Hematopoietic multipotent progenitor cell (in vitro differentiated cells): ENCODE results near the gene DSC1. TPM values are rescaled to one million over a fixed set of nuclear protein-coding genes. Genes with fewer than 3 reads are reported as not detected.

Experiments
- DNase-seq, 3 donors: peaks; one replicate each; pipeline ENCODE4 v3.0.0-alpha.2; 2011 to 2015; ENCODE audit warnings: low read depth in 2 of 3, low spot score in 2 of 3
- total RNA-seq: library from RNA; depleted of rRNA; stranded (reverse); fragments of >200 nt; gene quantifications from one replicate; pipeline ENCODE4 v1.2.3, GENCODE V29; 2012

The DSC1 gene
- total RNA-seq, 1 donor = not detected

DNA sequence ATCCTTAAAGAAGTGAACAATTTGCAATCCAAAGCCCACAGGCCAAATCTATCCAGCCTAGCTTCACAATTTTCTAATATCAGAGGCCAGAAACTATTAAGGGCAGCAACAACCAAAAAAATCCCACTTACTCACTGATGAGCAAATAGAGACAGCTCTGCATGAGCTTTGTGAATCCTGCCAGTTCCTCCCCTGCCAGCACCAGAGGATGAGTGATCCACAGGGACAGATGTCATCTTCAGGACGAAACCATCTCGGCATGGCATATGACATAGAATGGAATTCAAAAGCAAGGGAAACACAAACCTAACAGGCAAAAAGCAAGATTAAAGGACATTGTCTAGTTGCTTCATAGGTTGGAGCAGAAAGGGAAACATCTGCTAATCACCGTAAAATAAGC, 58.2 kb downstream of the DSC1 start:
- no peak for DNase-seq

GRCh38 chr18:31103423-31103822, 59.2 kb downstream of the DSC1 start:
- DNase-seq = no peak

DNA sequence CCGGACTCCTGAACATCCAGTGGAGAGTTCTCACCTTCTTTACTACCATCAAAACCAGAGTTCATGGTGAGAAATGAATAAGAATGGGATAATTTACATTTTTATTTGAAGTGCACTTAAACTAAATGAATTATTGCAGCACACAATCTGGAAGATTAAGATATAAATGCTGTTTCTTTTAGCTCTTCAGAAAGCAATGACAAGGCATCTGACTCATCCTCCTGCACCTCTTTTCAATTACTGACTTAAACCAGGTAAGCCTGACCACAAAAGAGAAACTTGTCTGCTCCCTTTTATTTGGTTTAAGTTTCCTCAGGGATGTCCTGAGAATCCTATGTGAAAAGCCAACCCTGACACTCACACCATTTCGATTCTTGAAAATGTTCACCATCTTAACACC, 59.7 kb downstream of the DSC1 start:
- no peak for DNase-seq

- DNase-seq = peak in 1 of 3 donors; percentile 8
Observed at GRCh38 chr18:31102025-31102684, 60.5 kb downstream of the DSC1 start, which contains the start of gene DSC2. DSC2 (minus strand) TSS chr18:31102421; CDS start chr18:31101971, 450 bp downstream.

GRCh38 chr18:31101183-31102024, 61.3 kb downstream of the DSC1 start:
- peak in 1 of 3 donors; percentile 32 for DNase-seq

DNA sequence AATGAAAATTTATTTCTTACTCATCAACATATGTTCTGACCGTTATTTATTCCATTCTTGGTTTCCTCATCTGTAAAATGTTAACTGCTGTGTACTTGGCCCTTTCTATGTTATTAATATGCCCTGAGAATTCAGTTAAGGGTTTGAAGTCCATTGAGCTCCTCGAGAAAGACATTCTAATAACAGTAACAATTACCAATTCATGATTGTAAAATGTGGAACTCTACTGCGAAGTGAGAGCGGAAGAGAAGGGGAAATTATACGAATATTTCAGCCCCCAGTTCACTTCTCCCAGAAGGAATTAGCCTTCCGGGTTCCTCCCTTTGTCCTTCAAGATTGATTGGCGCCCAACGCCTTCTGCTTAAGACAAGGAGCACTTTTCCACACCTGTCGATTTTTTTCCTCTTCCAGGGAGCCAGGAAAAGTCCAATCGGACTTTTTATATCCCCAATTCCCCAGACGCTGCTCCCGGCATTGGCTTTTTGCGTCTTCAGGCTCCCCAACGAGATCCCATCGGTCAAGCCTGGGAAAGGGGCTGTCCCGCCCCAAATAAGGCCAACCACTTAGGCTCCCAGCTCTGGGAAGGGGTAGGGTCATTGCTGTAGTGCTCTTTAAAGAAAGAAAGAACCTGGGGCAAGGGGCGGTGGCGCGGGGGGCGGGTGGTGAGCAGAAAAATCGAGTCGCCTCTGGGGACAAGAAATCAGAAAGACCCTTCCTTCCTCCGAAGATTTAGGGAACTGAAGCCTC, 62.0 kb downstream of the DSC1 start:
- DNase-seq = no peak

GRCh38 chr18:31099450-31100230, 63.0 kb downstream of the DSC1 start:
- no peak for DNase-seq

DNA sequence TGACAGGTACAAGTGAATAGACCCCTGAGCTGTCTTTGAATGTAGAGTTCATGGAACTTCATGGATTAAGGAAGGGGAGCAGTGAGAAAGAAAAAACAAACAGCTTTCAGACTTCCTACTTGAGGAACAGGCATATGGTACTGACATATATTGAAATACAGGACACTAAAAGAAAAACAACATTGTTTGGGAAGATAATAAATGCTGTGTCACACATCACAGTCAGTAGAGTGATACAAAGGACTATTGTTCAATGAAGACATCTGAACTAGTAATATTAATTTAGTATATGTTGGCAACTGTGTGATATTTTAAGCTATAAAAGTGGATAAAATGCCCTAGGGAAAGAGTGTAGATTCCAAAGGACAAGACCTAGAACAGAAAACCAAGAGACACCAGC, 63.8 kb downstream of the DSC1 start:
- DNase-seq = no peak

DNA sequence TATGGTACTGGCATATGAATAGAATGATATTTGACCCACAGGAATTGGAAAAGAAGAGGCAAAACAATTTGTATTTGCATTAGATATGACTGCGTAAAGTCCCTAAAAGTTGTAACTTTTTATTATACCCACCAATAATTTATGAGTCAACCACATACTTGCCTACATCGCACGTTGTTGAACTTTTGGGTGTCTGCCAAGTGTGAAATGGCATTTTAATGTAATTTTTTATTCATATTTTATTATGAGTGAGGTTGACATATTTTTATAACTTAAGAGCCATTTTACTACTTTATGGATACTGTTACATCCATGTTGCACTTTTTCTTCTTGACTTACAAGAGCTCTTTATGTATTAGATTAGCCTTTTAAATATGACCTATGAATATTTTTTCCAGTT, 65.0 kb downstream of the DSC1 start:
- no peak for DNase-seq

DNA sequence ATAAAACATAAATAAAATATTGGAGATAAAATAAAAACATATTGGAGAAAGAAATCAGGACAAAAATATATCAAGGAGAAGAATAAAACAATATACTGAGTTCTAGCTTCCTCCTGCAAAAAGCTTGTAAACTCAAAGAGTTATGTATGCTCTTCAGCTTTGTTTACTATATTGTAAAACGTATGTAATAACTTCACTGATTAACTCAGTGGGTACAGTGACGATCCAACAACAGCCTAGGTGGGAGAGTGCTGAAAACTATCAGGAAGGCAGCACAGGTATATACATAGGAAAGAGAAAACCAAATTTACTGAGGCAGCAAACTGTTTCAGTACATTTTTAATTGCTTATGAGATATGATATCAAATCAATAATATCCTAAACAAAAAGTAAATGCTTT, 68.8 kb downstream of the DSC1 start:
- DNase-seq = no peak

DNA sequence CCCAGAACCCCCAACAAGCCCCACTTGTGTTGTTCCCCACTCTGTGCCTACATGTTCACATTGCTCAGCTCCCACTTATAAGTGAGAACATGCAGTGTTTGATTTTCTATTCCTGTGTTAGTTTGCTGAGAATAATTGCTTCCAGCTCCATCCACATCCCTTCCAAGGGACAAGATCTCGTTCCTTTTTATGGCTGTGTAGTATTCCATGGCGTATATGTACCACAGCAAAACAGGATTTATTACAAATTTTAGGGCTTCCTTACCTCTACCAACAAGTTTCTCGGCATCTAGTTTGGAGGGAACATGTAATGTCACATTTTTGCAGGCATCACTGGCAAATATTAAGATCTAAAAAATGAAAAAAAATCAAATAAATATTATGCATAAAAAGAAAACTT, 69.4 kb downstream of the DSC1 start:
- DNase-seq = no peak

GRCh38 chr18:31091350-31091749, 71.3 kb downstream of the DSC1 start:
- DNase-seq = no peak

DNA sequence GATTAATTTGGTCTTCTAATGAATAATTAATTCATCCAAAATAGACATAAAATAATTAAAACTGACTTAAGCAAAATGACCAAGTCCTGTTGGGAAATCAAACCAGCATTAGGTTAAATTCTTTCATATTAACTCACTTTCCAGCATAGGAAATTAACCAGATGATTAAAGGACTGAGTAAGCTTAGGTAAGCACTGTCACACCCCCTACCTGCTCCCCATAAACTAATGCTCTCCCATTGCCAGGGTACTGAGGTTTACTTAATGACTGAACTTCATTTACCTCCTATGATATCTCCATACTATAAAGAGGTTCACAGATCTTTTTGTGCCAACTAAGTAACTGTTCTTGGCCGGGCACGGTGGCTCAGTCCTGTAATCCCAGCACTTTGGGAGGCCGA, 74.1 kb downstream of the DSC1 start:
- no peak for DNase-seq

- DNase-seq = no peak
Observed at GRCh38 chr18:31079973-31080372, 82.7 kb downstream of the DSC1 start.

Other genes with a start within 250 kb of the DSC1 start
- not detected for gene DSC3, start 120.1 kb downstream of the DSC1 start, total RNA-seq
- gene DSC2, start 60.4 kb downstream of the DSC1 start, total RNA-seq = 0.27 TPM
- gene DSG1, start 155.3 kb upstream of the DSC1 start, total RNA-seq = not detected
- not detected for gene DSG4, start 213.9 kb upstream of the DSC1 start, total RNA-seq